SH-SY5Y (cell line): ENCODE results near the gene ATOSA.

ENCODE experiments used
- GATA2 ChIP-seq: IDR thresholded peaks from 2 replicates; pipeline ENCODE4 v1.6.1; 2011; ENCODE audit warnings: mild to moderate bottlenecking, low read depth, low read length
- GATA3 ChIP-seq: IDR thresholded peaks from 2 replicates; pipeline ENCODE4 v1.6.1; 2011; ENCODE audit warnings: low read depth, mild to moderate bottlenecking, low read length, moderate library complexity

GRCh38 chr15:52697051-52697450 is 17.9 kb upstream of the ATOSA start:
- TF ChIP-seq GATA2 = no peak
- TF ChIP-seq GATA3 = no peak
